Thyroid gland (tissue), 4 donors: ENCODE results near the gene AFAP1L1.

Experiments used
- CTCF ChIP-seq, 6 experiments: fragments of 200-600 bp in 3 of 6; fragments of 450-650 bp in 3 of 6; sonication (generic) in 3 of 6; IDR thresholded peaks; one replicate each; pipeline ENCODE4 v1.5.1; 2016 to 2019; ENCODE audit warnings: antibody characterized with exemption in 6 of 6, mild to moderate bottlenecking in 2 of 6, inconsistent platforms in 1 of 6, moderate library complexity in 1 of 6
- POLR2A ChIP-seq, 2 donors: fragments of 450-650 bp; IDR thresholded peaks; one replicate each; pipeline ENCODE4 v1.6.1; 2017; ENCODE audit warnings: antibody characterized with exemption in 2 of 2, mild to moderate bottlenecking in 2 of 2, moderate library complexity in 1 of 2

- TF ChIP-seq POLR2A (IDR thresholded peaks at IDR 0.05) (no peak), CTCF (IDR thresholded peaks at IDR 0.05) (no peak)
Measured at GRCh38 chr5:149319174-149319573, 47.5 kb downstream of the AFAP1L1 start.
